ENCODE results near the gene CEP72.
"Not testable (repeated sequence)": the region's sequence is repeated elsewhere in the genome, so short reads cannot be mapped to it uniquely, and the experiment has no call there.

The CEP72 gene

GRCh38 chr5:691049-691448 lies 78.9 kb downstream of the CEP72 start:
- not testable (repeated sequence) for H3K9me3 Mint-ChIP-seq; H3K4me1 Mint-ChIP-seq; H3K36me3 Mint-ChIP-seq (ENCODE audit: insufficient read depth); DNase-seq (ENCODE audit: low spot score in 2 of 2); H3K4me3 Mint-ChIP-seq; H3K27ac Mint-ChIP-seq (ENCODE audit: low read depth); ATAC-seq (replicated peaks; ENCODE audit: extremely low read depth, poor library complexity, severe bottlenecking); H3K27me3 Mint-ChIP-seq

- no peak for DNase-seq (ENCODE audit: low spot score in 2 of 2)
- no peaks in the 10 kb centered on the region for H3K9me3 Mint-ChIP-seq
- H3K4me1 Mint-ChIP-seq = no peaks in the 10 kb centered on the region
- no peaks in the 10 kb centered on the region for H3K27me3 Mint-ChIP-seq
- peaks cover 1% of the 10 kb centered on the region for H3K36me3 Mint-ChIP-seq (ENCODE audit: insufficient read depth)
- peak overlapping the region; percentile 22 for H3K27ac Mint-ChIP-seq (ENCODE audit: low read depth)
- H3K4me3 Mint-ChIP-seq = peak overlapping the region; percentile 67
- ATAC-seq (replicated peaks; ENCODE audit: extremely low read depth, poor library complexity, severe bottlenecking) = no peak
Observed at GRCh38 chr5:691817-692528, 79.8 kb downstream of the CEP72 start.

- Mint-ChIP-seq H3K4me3 (peak overlapping the region; percentile 67), H3K27ac (ENCODE audit: low read depth) (peak overlapping the region; percentile 22)
- ATAC-seq (replicated peaks; ENCODE audit: extremely low read depth, poor library complexity, severe bottlenecking) = peak; percentile 47
- H3K27me3 Mint-ChIP-seq; H3K36me3 Mint-ChIP-seq (ENCODE audit: insufficient read depth); H3K4me1 Mint-ChIP-seq; H3K9me3 Mint-ChIP-seq; DNase-seq (ENCODE audit: low spot score in 2 of 2): not testable (repeated sequence)
Observed at GRCh38 chr5:692529-693041, 80.4 kb downstream of the CEP72 start.

GRCh38 chr5:693271-694041 lies 81.3 kb downstream of the CEP72 start, which contains the start of gene TPPP:
Gene TPPP, minus strand, starts transcription at chr5:693352. Its CDS starts 15,292 bp downstream, at chr5:678060.
- H3K4me1 Mint-ChIP-seq; H3K9me3 Mint-ChIP-seq; H3K27me3 Mint-ChIP-seq; H3K36me3 Mint-ChIP-seq (ENCODE audit: insufficient read depth): not testable (repeated sequence)
- H3K27ac Mint-ChIP-seq (ENCODE audit: low read depth) = peak within 1 kb of the TSS; percentile 22
- peak within 1 kb of the TSS; percentile 67 for H3K4me3 Mint-ChIP-seq
- DNase-seq (ENCODE audit: low spot score in 2 of 2) (peak; percentile 55 to 69), ATAC-seq (replicated peaks; ENCODE audit: extremely low read depth, poor library complexity, severe bottlenecking) (peak; percentile 74)

- H3K36me3 Mint-ChIP-seq (ENCODE audit: insufficient read depth); H3K9me3 Mint-ChIP-seq; H3K4me3 Mint-ChIP-seq; H3K4me1 Mint-ChIP-seq; H3K27ac Mint-ChIP-seq (ENCODE audit: low read depth); H3K27me3 Mint-ChIP-seq; DNase-seq (ENCODE audit: low spot score in 2 of 2); ATAC-seq (replicated peaks; ENCODE audit: extremely low read depth, poor library complexity, severe bottlenecking): not testable (repeated sequence)
Observed at GRCh38 chr5:694042-694431, 81.9 kb downstream of the CEP72 start.

- H3K4me3 Mint-ChIP-seq; DNase-seq (ENCODE audit: low spot score in 2 of 2); H3K4me1 Mint-ChIP-seq; H3K36me3 Mint-ChIP-seq (ENCODE audit: insufficient read depth); H3K9me3 Mint-ChIP-seq; H3K27ac Mint-ChIP-seq (ENCODE audit: low read depth); ATAC-seq (replicated peaks; ENCODE audit: extremely low read depth, poor library complexity, severe bottlenecking); H3K27me3 Mint-ChIP-seq: not testable (repeated sequence)
Observed at GRCh38 chr5:695475-695874, 83.3 kb downstream of the CEP72 start.

GRCh38 chr5:696191-696590 lies 84.1 kb downstream of the CEP72 start:
- not testable (repeated sequence) for H3K36me3 Mint-ChIP-seq (ENCODE audit: insufficient read depth); H3K27ac Mint-ChIP-seq (ENCODE audit: low read depth); H3K27me3 Mint-ChIP-seq; H3K4me3 Mint-ChIP-seq; H3K9me3 Mint-ChIP-seq; DNase-seq (ENCODE audit: low spot score in 2 of 2); ATAC-seq (replicated peaks; ENCODE audit: extremely low read depth, poor library complexity, severe bottlenecking); H3K4me1 Mint-ChIP-seq

GRCh38 chr5:696753-697702 lies 84.9 kb downstream of the CEP72 start:
- not testable (repeated sequence) for ATAC-seq (replicated peaks; ENCODE audit: extremely low read depth, poor library complexity, severe bottlenecking); H3K27ac Mint-ChIP-seq (ENCODE audit: low read depth); DNase-seq (ENCODE audit: low spot score in 2 of 2); H3K4me3 Mint-ChIP-seq; H3K27me3 Mint-ChIP-seq; H3K9me3 Mint-ChIP-seq; H3K4me1 Mint-ChIP-seq; H3K36me3 Mint-ChIP-seq (ENCODE audit: insufficient read depth)

Measured in central memory CD8-positive, alpha-beta T cell (primary cell).